ENCODE data around the gene TMEM258. TPM values are rescaled to one million over a fixed set of nuclear protein-coding genes. Genes with fewer than 3 reads are reported as not detected.

The TMEM258 gene
- total RNA-seq, 5 donors from 2014 or later (not counting 1 experiment from before 2014, with no cell fraction given) = 68.1 to 96.0 (median 87.8) TPM

- peaks cover 0 to 29% of the 10 kb centered on the region in 2 experiments for H3K27me3 ChIP-seq (replicated peaks in 1 of 2; ENCODE audit: control insufficient read depth in 2 of 2, extremely low read depth in 1 of 2, insufficient read depth in 2 of 2, low read length in 1 of 2)
- H3K4me3 Mint-ChIP-seq = no peak overlapping the region
- POLR2A ChIA-PET = no interaction called here
- H3K36me3 Mint-ChIP-seq = peaks cover 9% of the 10 kb centered on the region
- H3K27me3 Mint-ChIP-seq = peaks cover 0 to 2% of the 10 kb centered on the region in 2 donors
- no peaks in the 10 kb centered on the region for H3K9me3 Mint-ChIP-seq
- peaks cover 0 to 31% of the 10 kb centered on the region in 2 experiments for H3K4me1 ChIP-seq (ENCODE audit: control insufficient read depth in 1 of 2, extremely low read depth in 1 of 2, insufficient read depth in 2 of 2, low read length in 2 of 2)
- peaks cover 9 to 18% (median 11%) of the 10 kb centered on the region in 3 donors for H3K4me1 Mint-ChIP-seq
- CTCF ChIA-PET = interaction anchor here (0.5 to 0.8 kb wide), 2 partner anchors 18 to 33 kb away, joined by 3 to 10 read pairs; no protein-coding TSS in a partner anchor
- H3K9me3 ChIP-seq = no peaks in the 10 kb centered on the region
- DNase-seq (no peak), ATAC-seq (replicated peaks in 1 of 4) (no peak)
- no peak overlapping the region for H3K4me3 ChIP-seq (ENCODE audit: control insufficient read depth in 1 of 2, extremely low read depth in 1 of 2, low read length in 1 of 2)
- H3K27ac Mint-ChIP-seq = no peak overlapping the region
- no peak overlapping the region for H3K27ac ChIP-seq (ENCODE audit: low read length)
- 92% methylated on average over 13 of the region's 14 CpGs for WGBS (ENCODE audit: insufficient coverage)
- peaks cover 0 to 9% of the 10 kb centered on the region in 2 donors for H3K36me3 ChIP-seq (ENCODE audit: control insufficient read depth in 2 of 2, extremely low read depth in 1 of 2, insufficient read depth in 1 of 2, low read length in 1 of 2)
Observed at GRCh38 chr11:61779666-61780525, 12.5 kb downstream of the TMEM258 start.

- Histone ChIP-seq H3K4me1 (ENCODE audit: control insufficient read depth in 1 of 2, extremely low read depth in 1 of 2, insufficient read depth in 2 of 2, low read length in 2 of 2) (peaks cover 0 to 34% of the 10 kb centered on the region in 2 experiments), H3K9me3 (no peaks in the 10 kb centered on the region), H3K27ac (ENCODE audit: low read length) (no peak overlapping the region), H3K4me3 (ENCODE audit: control insufficient read depth in 1 of 2, extremely low read depth in 1 of 2, low read length in 1 of 2) (no peak overlapping the region), H3K36me3 (ENCODE audit: control insufficient read depth in 2 of 2, extremely low read depth in 1 of 2, insufficient read depth in 1 of 2, low read length in 1 of 2) (peaks cover 0 to 3% of the 10 kb centered on the region in 2 donors), H3K27me3 (replicated peaks in 1 of 2; ENCODE audit: control insufficient read depth in 2 of 2, extremely low read depth in 1 of 2, insufficient read depth in 2 of 2, low read length in 1 of 2) (peaks cover 0 to 29% of the 10 kb centered on the region in 2 experiments)
- Mint-ChIP-seq H3K27ac (no peak overlapping the region), H3K9me3 (no peaks in the 10 kb centered on the region), H3K27me3 (peaks cover 0 to 2% of the 10 kb centered on the region in 2 donors), H3K4me1 (peaks cover 7 to 21% (median 11%) of the 10 kb centered on the region in 3 donors), H3K4me3 (no peak overlapping the region), H3K36me3 (peaks cover 2% of the 10 kb centered on the region)
- WGBS (ENCODE audit: insufficient coverage) = 93% methylated on average over 22 of the region's 24 CpGs
- ChIA-PET POLR2A (no interaction called here), CTCF (interaction anchor here in 1 of 2 donors (0.5 kb wide), 2 partner anchors 32 to 101 kb away, joined by 6 to 10 read pairs; no protein-coding TSS in a partner anchor)
- DNase-seq = no peak
- ATAC-seq (replicated peaks in 1 of 4) = no peak
Observed at GRCh38 chr11:61778920-61779650, 13.3 kb downstream of the TMEM258 start.

- Mint-ChIP-seq H3K4me1 (peaks cover 7 to 21% (median 11%) of the 10 kb centered on the region in 3 donors), H3K27ac (no peak overlapping the region), H3K27me3 (peaks cover 0 to 2% of the 10 kb centered on the region in 2 donors), H3K4me3 (peak overlapping the region; percentile 43 to 67 (median 58)), H3K36me3 (no peaks in the 10 kb centered on the region), H3K9me3 (no peaks in the 10 kb centered on the region)
- no peak overlapping the region for H3K4me3 ChIP-seq (ENCODE audit: control insufficient read depth in 1 of 2, extremely low read depth in 1 of 2, low read length in 1 of 2)
- H3K36me3 ChIP-seq (ENCODE audit: control insufficient read depth in 2 of 2, extremely low read depth in 1 of 2, insufficient read depth in 1 of 2, low read length in 1 of 2) = peaks cover 0 to 3% of the 10 kb centered on the region in 2 donors
- ChIA-PET POLR2A (no interaction called here), CTCF (no interaction called here)
- DNase-seq (no peak), ATAC-seq (replicated peaks in 1 of 4) (no peak)
- H3K27me3 ChIP-seq (replicated peaks in 1 of 2; ENCODE audit: control insufficient read depth in 2 of 2, extremely low read depth in 1 of 2, insufficient read depth in 2 of 2, low read length in 1 of 2) = peaks cover 0 to 29% of the 10 kb centered on the region in 2 experiments
- no peaks in the 10 kb centered on the region for H3K9me3 ChIP-seq
- H3K4me1 ChIP-seq (ENCODE audit: control insufficient read depth in 1 of 2, extremely low read depth in 1 of 2, insufficient read depth in 2 of 2, low read length in 2 of 2) = peaks cover 0 to 35% of the 10 kb centered on the region in 2 experiments
- 89% methylated on average over 8 of the region's 11 CpGs for WGBS (ENCODE audit: insufficient coverage)
- no peak overlapping the region for H3K27ac ChIP-seq (ENCODE audit: low read length)
Observed at GRCh38 chr11:61778357-61778886, 14.0 kb downstream of the TMEM258 start.

GRCh38 chr11:61777234-61778090 is 14.9 kb downstream of the TMEM258 start:
- 30% methylated on average over 49 of the region's 67 CpGs for WGBS (ENCODE audit: insufficient coverage)
- Histone ChIP-seq H3K27me3 (replicated peaks in 1 of 2; ENCODE audit: control insufficient read depth in 2 of 2, extremely low read depth in 1 of 2, insufficient read depth in 2 of 2, low read length in 1 of 2) (peaks cover 0 to 29% of the 10 kb centered on the region in 2 experiments), H3K27ac (ENCODE audit: low read length) (no peak overlapping the region), H3K9me3 (no peaks in the 10 kb centered on the region), H3K4me1 (ENCODE audit: control insufficient read depth in 1 of 2, extremely low read depth in 1 of 2, insufficient read depth in 2 of 2, low read length in 2 of 2) (peaks cover 0 to 44% of the 10 kb centered on the region in 2 experiments), H3K4me3 (ENCODE audit: control insufficient read depth in 1 of 2, extremely low read depth in 1 of 2, low read length in 1 of 2) (peak overlapping the region; percentile 46 to 49), H3K36me3 (ENCODE audit: control insufficient read depth in 2 of 2, extremely low read depth in 1 of 2, insufficient read depth in 1 of 2, low read length in 1 of 2) (no peaks in the 10 kb centered on the region)
- no peak overlapping the region for H3K27ac Mint-ChIP-seq
- peak in 34 of 35 experiments; percentile 9 to 74 (median 50) for DNase-seq
- POLR2A ChIA-PET = interaction anchor here in 1 of 2 donors (0.6 kb wide), 1 partner anchor 13 kb away, joined by 3 read pairs; no protein-coding TSS in a partner anchor
- peaks cover 0 to 2% of the 10 kb centered on the region in 2 donors for H3K27me3 Mint-ChIP-seq
- ATAC-seq (replicated peaks in 1 of 4) = peak; percentile 74 to 84 (median 76)
- CTCF ChIA-PET = no interaction called here
- H3K9me3 Mint-ChIP-seq = no peaks in the 10 kb centered on the region
- H3K4me1 Mint-ChIP-seq = peaks cover 7 to 27% (median 16%) of the 10 kb centered on the region in 3 donors
- peak overlapping the region; percentile 61 to 67 (median 66) for H3K4me3 Mint-ChIP-seq
- H3K36me3 Mint-ChIP-seq = no peaks in the 10 kb centered on the region

GRCh38 chr11:61776561-61777075 is 15.8 kb downstream of the TMEM258 start:
- 70% methylated on average over 8 of the region's 9 CpGs for WGBS (ENCODE audit: insufficient coverage)
- Mint-ChIP-seq H3K9me3 (no peaks in the 10 kb centered on the region), H3K27me3 (peaks cover 0 to 2% of the 10 kb centered on the region in 2 donors), H3K36me3 (no peaks in the 10 kb centered on the region), H3K4me3 (peak overlapping the region; percentile 61 to 67 (median 66)), H3K27ac (no peak overlapping the region), H3K4me1 (peaks cover 7 to 29% (median 16%) of the 10 kb centered on the region in 3 donors)
- Histone ChIP-seq H3K9me3 (no peaks in the 10 kb centered on the region), H3K4me3 (ENCODE audit: control insufficient read depth in 1 of 2, extremely low read depth in 1 of 2, low read length in 1 of 2) (peak overlapping the region in 1 of 2 donors; percentile 49), H3K36me3 (ENCODE audit: control insufficient read depth in 2 of 2, extremely low read depth in 1 of 2, insufficient read depth in 1 of 2, low read length in 1 of 2) (no peaks in the 10 kb centered on the region), H3K27ac (ENCODE audit: low read length) (no peak overlapping the region), H3K4me1 (ENCODE audit: control insufficient read depth in 1 of 2, extremely low read depth in 1 of 2, insufficient read depth in 2 of 2, low read length in 2 of 2) (peaks cover 0 to 53% of the 10 kb centered on the region in 2 experiments), H3K27me3 (replicated peaks in 1 of 2; ENCODE audit: control insufficient read depth in 2 of 2, extremely low read depth in 1 of 2, insufficient read depth in 2 of 2, low read length in 1 of 2) (peaks cover 0 to 29% of the 10 kb centered on the region in 2 experiments)
- peak in 3 of 4 experiments; percentile 18 to 55 (median 41) for ATAC-seq (replicated peaks in 1 of 4)
- CTCF ChIA-PET = no interaction called here
- POLR2A ChIA-PET = no interaction called here
- DNase-seq = peak in 31 of 35 experiments; percentile 18 to 66 (median 48)
